MM.1S (cell line): ENCODE results near the gene EREG.
"Not testable (repeated sequence)": the region's sequence is repeated elsewhere in the genome, so short reads cannot be mapped to it uniquely, and the experiment has no call there.

ENCODE experiments used
- DNase-seq: peaks from one replicate; pipeline ENCODE4 v3.0.0-alpha.2; 2015
- H2AFZ ChIP-seq: fragments of 300-600 bp; sonication (generic); 2 replicates; pipeline ENCODE4 v1.6.0; 2016; ENCODE audit warnings: antibody characterized with exemption, low read length
- H3F3A ChIP-seq: fragments of 300-600 bp; sonication (generic); 2 replicates; pipeline ENCODE4 v1.6.1; 2016; ENCODE audit warnings: mild to moderate bottlenecking, antibody characterized with exemption, low read length, moderate library complexity, mixed read lengths; ENCODE audit not compliant: insufficient read depth
- H3K27ac ChIP-seq: fragments of 300-600 bp; sonication (generic); 2 replicates; pipeline ENCODE4 v1.5.1; 2016; ENCODE audit warnings: mild to moderate bottlenecking, low read length
- H3K27me3 ChIP-seq: fragments of 300-600 bp; sonication (generic); replicated peaks from 2 replicates; pipeline ENCODE4 v1.6.0; 2016; ENCODE audit warnings: low read length; ENCODE audit not compliant: insufficient read depth
- H3K36me3 ChIP-seq: fragments of 300-600 bp; sonication (generic); replicated peaks from 2 replicates; pipeline ENCODE4 v1.6.1; 2016; ENCODE audit warnings: mild to moderate bottlenecking, low read length, mixed read lengths; ENCODE audit not compliant: insufficient read depth
- H3K4me1 ChIP-seq: fragments of 300-600 bp; sonication (generic); 2 replicates; pipeline ENCODE4 v1.6.1; 2016; ENCODE audit warnings: low read length, mixed read lengths
- H3K4me2 ChIP-seq: fragments of 300-600 bp; sonication (generic); 2 replicates; pipeline ENCODE4 v1.6.0; 2016; ENCODE audit warnings: low read depth, low read length
- H3K4me3 ChIP-seq: fragments of 300-600 bp; sonication (generic); 2 replicates; pipeline ENCODE4 v1.5.1; 2016; ENCODE audit warnings: low read length, mixed read lengths
- H3K79me2 ChIP-seq: fragments of 300-600 bp; sonication (generic); 2 replicates; pipeline ENCODE4 v1.6.1; 2016; ENCODE audit warnings: mixed run types, low read length, mixed read lengths
- H3K9ac ChIP-seq: fragments of 300-600 bp; sonication (generic); 2 replicates; pipeline ENCODE4 v1.6.1; 2016; ENCODE audit warnings: low read length, mixed read lengths
- H3K9me2 ChIP-seq: fragments of 300-600 bp; sonication (generic); replicated peaks from 2 replicates; pipeline ENCODE4 v1.6.1; 2016; ENCODE audit warnings: mild to moderate bottlenecking, low read length, mixed read lengths; ENCODE audit not compliant: insufficient read depth
- H3K9me3 ChIP-seq: fragments of 300-600 bp; sonication (generic); replicated peaks from 2 replicates; pipeline ENCODE4 v1.6.1; 2016; ENCODE audit warnings: mild to moderate bottlenecking, low read length, mixed read lengths; ENCODE audit not compliant: insufficient read depth
- H4K20me1 ChIP-seq: fragments of 300-600 bp; sonication (generic); 2 replicates; pipeline ENCODE4 v1.6.1; 2016; ENCODE audit warnings: mild to moderate bottlenecking, low read length, moderate library complexity, mixed read lengths; ENCODE audit not compliant: insufficient read depth
- CTCF ChIP-seq: fragments of 300-600 bp; sonication (generic); IDR thresholded peaks from 2 replicates; pipeline ENCODE4 v1.5.1; 2016; ENCODE audit warnings: antibody characterized with exemption, low read length, mixed read lengths
- EZH2 ChIP-seq: fragments of 300-600 bp; sonication (generic); optimal IDR thresholded peaks from 2 replicates; pipeline ENCODE3; 2017; ENCODE audit warnings: low read depth, mild to moderate bottlenecking, antibody characterized with exemption, low read length, mixed read lengths
- EZH2phosphoT487 ChIP-seq: fragments of 300-600 bp; sonication (generic); IDR thresholded peaks from 2 replicates; pipeline ENCODE4 v1.6.1; 2018; ENCODE audit warnings: antibody characterized with exemption, low read length

EREG gene

DNA sequence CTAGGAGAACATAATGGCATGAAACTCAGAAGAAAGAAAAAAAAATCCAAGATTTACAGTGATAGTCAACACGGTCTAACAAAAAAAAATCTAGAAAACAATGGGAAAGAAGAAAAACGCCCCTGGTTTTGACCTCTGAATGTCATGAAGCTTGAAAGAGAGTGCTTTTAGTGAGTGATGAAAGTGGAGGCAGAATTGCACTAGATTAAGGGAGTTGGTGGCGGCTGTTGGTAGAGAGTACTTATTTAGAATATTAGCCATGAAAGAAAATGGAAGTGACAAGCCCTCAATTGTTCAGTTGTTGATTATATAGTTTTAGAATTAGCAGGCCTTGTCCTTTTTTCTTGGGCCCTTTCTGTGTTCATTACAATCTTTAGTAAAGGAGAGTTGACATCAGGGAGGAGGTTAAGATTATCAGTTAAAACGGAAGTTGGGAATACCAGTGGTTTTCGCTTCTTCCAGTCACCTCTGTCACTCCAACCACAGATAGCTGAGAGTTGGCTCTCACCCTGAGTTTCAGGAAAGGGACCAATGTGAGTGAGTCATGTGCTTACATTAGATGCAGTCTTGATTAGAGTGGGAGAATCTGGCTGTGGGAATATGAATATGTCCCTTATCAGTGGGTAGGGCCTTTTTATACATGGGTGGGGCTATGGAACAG is 29.7 kb downstream of the EREG start:
- TF ChIP-seq EZH2phosphoT487 (no peak), CTCF (no peak), EZH2 (no peak)
- Histone ChIP-seq H3K27ac (no peak overlapping the region), H3K79me2 (no peaks in the 10 kb centered on the region), H4K20me1 (no peaks in the 10 kb centered on the region), H3K36me3 (no peaks in the 10 kb centered on the region), H3K9me2 (no peaks in the 10 kb centered on the region), H3F3A (no peaks in the 10 kb centered on the region), H3K27me3 (no peaks in the 10 kb centered on the region), H3K9me3 (no peaks in the 10 kb centered on the region), H3K4me1 (peaks cover 3% of the 10 kb centered on the region; the same call in 1 of the 2 replicates), H2AFZ (no peak overlapping the region), H3K4me3 (no peak overlapping the region), H3K9ac (no peak overlapping the region), H3K4me2 (no peak overlapping the region)
- no peak for DNase-seq

- Histone ChIP-seq H2AFZ (no peak overlapping the region), H3K9me3 (no peaks in the 10 kb centered on the region), H3K4me2 (no peak overlapping the region), H3K4me1 (peaks cover 3% of the 10 kb centered on the region; the same call in 1 of the 2 replicates), H3K9me2 (no peaks in the 10 kb centered on the region), H3K27me3 (no peaks in the 10 kb centered on the region), H3F3A (no peaks in the 10 kb centered on the region), H3K27ac (no peak overlapping the region), H4K20me1 (no peaks in the 10 kb centered on the region), H3K9ac (no peak overlapping the region), H3K36me3 (no peaks in the 10 kb centered on the region), H3K4me3 (no peak overlapping the region), H3K79me2 (no peaks in the 10 kb centered on the region)
- no peak for DNase-seq
- TF ChIP-seq CTCF, result no peak
- no peak for TF ChIP-seq EZH2
- no peak for TF ChIP-seq EZH2phosphoT487
Observed at GRCh38 chr4:74395633-74396032, 30.7 kb downstream of the EREG start.

DNA sequence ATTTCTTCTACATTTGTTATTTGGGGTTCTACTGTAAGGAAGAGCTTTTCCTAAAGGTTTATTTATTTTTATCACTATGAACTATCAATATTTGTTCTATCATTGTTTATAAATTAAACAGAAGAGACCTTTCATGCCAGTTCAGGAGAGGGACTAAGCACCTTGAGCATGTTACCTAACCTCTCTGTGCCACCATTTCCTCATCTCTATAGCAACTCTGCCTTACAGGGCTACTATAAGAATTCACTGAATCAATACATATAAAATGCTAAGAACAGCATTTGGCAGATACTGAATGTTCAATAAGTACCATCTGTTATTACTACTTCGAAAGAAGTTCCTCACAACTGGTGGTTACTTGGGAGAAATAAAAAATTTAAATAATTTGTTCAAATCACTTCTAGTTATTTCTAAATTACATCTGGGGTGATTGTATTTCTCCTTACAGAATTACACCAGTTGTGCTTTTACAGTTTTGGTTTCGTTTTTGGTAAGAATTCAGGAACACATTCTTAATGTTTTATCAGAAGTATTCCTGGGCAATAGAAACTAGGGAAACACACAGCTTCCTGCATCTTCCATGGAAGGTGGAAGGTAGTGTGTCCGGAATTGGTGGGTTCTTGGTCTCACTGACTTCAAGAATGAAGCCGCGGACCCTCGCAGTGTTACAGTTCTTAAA is 32.9 kb downstream of the EREG start:
- Histone ChIP-seq H3K4me1 (peaks cover 3% of the 10 kb centered on the region; the same call in 1 of the 2 replicates), H3K79me2 (no peaks in the 10 kb centered on the region), H3K36me3 (no peaks in the 10 kb centered on the region), H3K4me2 (peak overlapping the region; percentile 62), H3K9me3 (no peaks in the 10 kb centered on the region), H3K27ac (peak overlapping the region; percentile 8; the same call in 1 of the 2 replicates), H3K4me3 (peak overlapping the region; percentile 70), H3K27me3 (no peaks in the 10 kb centered on the region), H3K9ac (peak overlapping the region; percentile 62), H3K9me2 (no peaks in the 10 kb centered on the region), H2AFZ (peak overlapping the region; percentile 81), H3F3A (no peaks in the 10 kb centered on the region), H4K20me1 (no peaks in the 10 kb centered on the region)
- DNase-seq, result peak; percentile 48
- TF ChIP-seq EZH2phosphoT487 (no peak), EZH2 (no peak), CTCF (no peak)

DNA sequence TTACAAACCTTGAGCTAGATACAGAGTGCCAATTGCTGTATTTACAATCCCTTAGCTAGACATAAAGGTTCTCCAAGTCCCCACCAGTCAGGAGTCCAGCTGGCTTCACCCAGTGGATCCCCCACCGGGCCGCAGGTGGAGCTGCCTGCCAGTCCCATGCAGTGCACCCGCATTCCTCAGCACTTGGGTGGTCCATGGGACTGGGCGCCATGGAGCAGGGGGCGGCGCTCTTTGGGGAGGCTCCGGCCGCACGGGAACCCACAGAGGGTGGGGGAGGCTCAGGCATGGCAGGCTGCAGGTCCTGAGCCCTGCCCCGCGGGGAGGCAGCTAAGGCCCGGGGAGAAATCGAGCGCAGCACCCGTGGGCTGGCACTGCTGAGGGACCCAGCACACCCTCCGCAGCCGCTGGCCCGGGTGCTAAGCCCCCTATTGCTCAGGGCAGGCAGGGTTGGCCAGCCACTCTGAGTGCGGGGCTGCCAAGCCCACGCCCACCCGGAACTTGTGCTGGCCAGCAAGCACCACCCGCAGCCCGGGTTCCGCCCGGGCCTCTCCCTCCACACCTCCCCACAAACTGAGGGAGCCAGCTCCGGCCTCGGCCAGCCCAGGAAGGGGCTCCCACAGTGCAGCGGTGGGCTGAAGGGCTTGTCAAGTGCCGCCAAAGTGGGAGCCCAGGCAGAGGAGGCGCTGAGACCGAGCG is 34.1 kb downstream of the EREG start:
- H2AFZ ChIP-seq, result peak overlapping the region; percentile 81
- H3K9me2 ChIP-seq, result not testable (repeated sequence)

More for the DNA sequence above, 34.1 kb downstream of the EREG start:
- H3F3A ChIP-seq, H3K79me2 ChIP-seq, H3K9me3 ChIP-seq, H3K4me2 ChIP-seq, H3K9ac ChIP-seq, H3K27me3 ChIP-seq, DNase-seq, H3K36me3 ChIP-seq, H3K27ac ChIP-seq, H4K20me1 ChIP-seq, H3K4me1 ChIP-seq: not testable (repeated sequence)
- peak overlapping the region; percentile 70; the same call in 1 of the 2 replicates for H3K4me3 ChIP-seq
